IPS-18c (cell line): ENCODE data around the gene RNU6-1.
A peak's percentile ranks its signal among the peaks of the same experiment; 100 is the strongest.

Source experiments
- H3K4me3 ChIP-seq: 2 replicates; pipeline ENCODE4 v1.7.0; 2013; ENCODE audit warnings: low read depth, mild to moderate bottlenecking, low read length, moderate library complexity; ENCODE audit not compliant: insufficient read depth
- H3K9me3 ChIP-seq: one replicate; pipeline ENCODE4 v1.6.1; 2013; ENCODE audit warnings: mild to moderate bottlenecking, low read length, moderate library complexity; ENCODE audit not compliant: control insufficient read depth, insufficient read depth

RNU6-1 gene

GRCh38 chr15:67839499-67839928 is 331 bp downstream of the RNU6-1 start:
- Histone ChIP-seq H3K4me3 (peak overlapping the region; percentile 47; the same call in 1 of the 2 replicates), H3K9me3 (peaks cover 2% of the 10 kb centered on the region)

GRCh38 chr15:67838789-67839332 is 984 bp downstream of the RNU6-1 start:
- H3K9me3 ChIP-seq, result peaks cover 2% of the 10 kb centered on the region

GRCh38 chr15:67836955-67837354 is 2.9 kb downstream of the RNU6-1 start:
- peaks cover 2% of the 10 kb centered on the region for H3K9me3 ChIP-seq
- no peak overlapping the region for H3K4me3 ChIP-seq

More at GRCh38 chr15:67838789-67839332, 984 bp downstream of the RNU6-1 start:
- peak overlapping the region; percentile 35; the same call in 1 of the 2 replicates for H3K4me3 ChIP-seq

- Histone ChIP-seq H3K9me3 (peaks cover 2% of the 10 kb centered on the region), H3K4me3 (no peak overlapping the region)
Observed at GRCh38 chr15:67836477-67836876, 3.4 kb downstream of the RNU6-1 start.

- peaks cover 2% of the 10 kb centered on the region for H3K9me3 ChIP-seq
- peak overlapping the region; percentile 58; the same call in 1 of the 2 replicates for H3K4me3 ChIP-seq
Observed at GRCh38 chr15:67836134-67836455, 3.8 kb downstream of the RNU6-1 start.

GRCh38 chr15:67835297-67836133 is 4.3 kb downstream of the RNU6-1 start:
- peaks cover 2% of the 10 kb centered on the region for H3K9me3 ChIP-seq
- peak overlapping the region; percentile 58 for H3K4me3 ChIP-seq

GRCh38 chr15:67834581-67835296 is 5.1 kb downstream of the RNU6-1 start:
- Histone ChIP-seq H3K4me3 (peak overlapping the region; percentile 58), H3K9me3 (peaks cover 2% of the 10 kb centered on the region)

- H3K9me3 ChIP-seq, result peaks cover 2% of the 10 kb centered on the region
- H3K4me3 ChIP-seq, result peak overlapping the region; percentile 41; the same call in 1 of the 2 replicates
Observed at GRCh38 chr15:67833710-67834511, 5.9 kb downstream of the RNU6-1 start.

- H3K4me3 ChIP-seq, result peak overlapping the region; percentile 41
Observed at GRCh38 chr15:67832897-67833709, 6.7 kb downstream of the RNU6-1 start.

GRCh38 chr15:67832031-67832551 is 7.8 kb downstream of the RNU6-1 start:
- H3K9me3 ChIP-seq, result peaks cover 4% of the 10 kb centered on the region
- H3K4me3 ChIP-seq, result no peak overlapping the region

More at GRCh38 chr15:67832897-67833709, 6.7 kb downstream of the RNU6-1 start:
- peaks cover 4% of the 10 kb centered on the region for H3K9me3 ChIP-seq

GRCh38 chr15:67831363-67831762 is 8.5 kb downstream of the RNU6-1 start:
- peaks cover 6% of the 10 kb centered on the region for H3K9me3 ChIP-seq
- H3K4me3 ChIP-seq, result no peak overlapping the region

GRCh38 chr15:67829647-67830504 is 10.0 kb downstream of the RNU6-1 start:
- peaks cover 4% of the 10 kb centered on the region for H3K9me3 ChIP-seq

GRCh38 chr15:67828969-67829646 is 10.7 kb downstream of the RNU6-1 start:
- Histone ChIP-seq H3K9me3 (peaks cover 4% of the 10 kb centered on the region), H3K4me3 (no peak overlapping the region; the same call in 1 of the 2 replicates)

More at GRCh38 chr15:67829647-67830504, 10.0 kb downstream of the RNU6-1 start:
- peak overlapping the region; percentile 20; the same call in 1 of the 2 replicates for H3K4me3 ChIP-seq

- H3K4me3 ChIP-seq, result peak overlapping the region; percentile 36
Observed at GRCh38 chr15:67828278-67828968, 11.4 kb downstream of the RNU6-1 start.

More at GRCh38 chr15:67828278-67828968, 11.4 kb downstream of the RNU6-1 start:
- H3K9me3 ChIP-seq, result peaks cover 4% of the 10 kb centered on the region
